Esophagus muscularis mucosa (tissue), 4 donors: Measurements from ENCODE around the gene ADORA2A.

ENCODE experiments used
- CTCF ChIP-seq, 3 experiments: fragments of 200-600 bp in 2 of 3; fragments of 450-650 bp in 1 of 3; sonication (generic) in 2 of 3; IDR thresholded peaks; one replicate each; pipeline ENCODE4 v1.5.1; 2017 to 2019; ENCODE audit warnings: antibody characterized with exemption in 3 of 3, mild to moderate bottlenecking in 2 of 3, moderate library complexity in 1 of 3
- EP300 ChIP-seq: sonication (generic); formaldehyde crosslinking; IDR thresholded peaks from one replicate; pipeline ENCODE4 v1.6.1; 2017; ENCODE audit warnings: antibody characterized with exemption
- POLR2A ChIP-seq: fragments of 450-650 bp; IDR thresholded peaks from one replicate; pipeline ENCODE4 v1.6.1; 2017; ENCODE audit warnings: antibody characterized with exemption, moderate library complexity, mild to moderate bottlenecking, low read depth
- POLR2AphosphoS5 ChIP-seq, 2 donors: sonication (generic); formaldehyde crosslinking; IDR thresholded peaks; one replicate each; pipeline ENCODE4 v1.6.1; 2017; ENCODE audit warnings: antibody characterized with exemption in 2 of 2

DNA sequence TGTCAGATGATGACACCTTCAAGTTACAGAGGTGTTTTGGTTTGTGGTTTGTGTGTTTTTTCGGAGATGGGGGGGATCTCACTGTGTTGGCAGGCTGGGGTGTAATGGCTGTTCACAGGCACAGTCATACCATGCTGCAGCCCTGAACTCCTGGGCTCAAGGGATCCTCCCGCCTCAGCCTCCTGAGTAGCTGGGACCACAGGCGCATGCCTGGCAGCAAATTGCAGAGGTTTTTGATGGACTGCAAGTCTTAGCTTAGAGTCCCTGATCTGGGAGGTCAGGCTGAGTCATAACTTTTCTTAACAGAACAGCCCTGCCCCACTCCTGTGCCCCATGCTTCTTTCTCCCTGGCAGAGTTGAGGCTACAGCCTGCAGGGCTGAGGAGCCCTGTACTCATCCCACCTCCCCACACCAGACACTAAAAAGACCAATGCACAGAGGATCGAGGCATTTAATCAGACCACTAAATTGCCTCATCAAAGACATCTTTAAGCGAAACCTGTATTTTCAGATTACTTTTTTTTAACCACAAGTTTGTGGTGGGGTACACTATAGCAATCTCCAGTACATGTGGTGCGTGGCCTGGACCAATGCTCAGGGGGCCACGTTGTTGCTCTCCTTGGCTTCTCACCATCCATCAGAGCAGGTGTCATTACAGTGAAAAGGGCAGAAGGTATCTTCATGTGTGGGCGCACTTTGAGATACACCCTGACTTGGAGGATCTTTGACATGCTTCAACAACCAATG lies 17.1 kb upstream of the ADORA2A start:
- TF ChIP-seq CTCF (IDR thresholded peaks at IDR 0.05) (no peak), POLR2AphosphoS5 (IDR thresholded peaks at IDR 0.05) (no peak), POLR2A (no peak), EP300 (no peak)
